Measurements from ENCODE around the gene NIPAL1.
A peak's percentile ranks its signal among the peaks of the same experiment; 100 is the strongest.
"Not testable (repeated sequence)": the region's sequence is repeated elsewhere in the genome, so short reads cannot be mapped to it uniquely, and the experiment has no call there.

The NIPAL1 gene

GRCh38 chr4:48016141-48017107 lies at the start of gene NIPAL1, which contains the start of gene CNGA1:
Gene NIPAL1, plus strand, starts transcription at chr4:48016772. Its CDS starts 68 bp downstream, at chr4:48016840.
Gene CNGA1, minus strand, starts transcription at chr4:48016681. Its CDS starts 63,992 bp downstream, at chr4:47952689.
- peak; percentile 77 to 93 for DNase-seq

GRCh38 chr4:47968847-47969246 lies 47.7 kb upstream of the NIPAL1 start:
- no peak for DNase-seq

GRCh38 chr4:47972181-47972580 lies 44.4 kb upstream of the NIPAL1 start:
- DNase-seq = no peak

GRCh38 chr4:47972721-47973120 lies 43.9 kb upstream of the NIPAL1 start:
- DNase-seq = no peak

GRCh38 chr4:47974566-47974965 lies 42.0 kb upstream of the NIPAL1 start:
- no peak for DNase-seq

GRCh38 chr4:47990145-47990544 lies 26.4 kb upstream of the NIPAL1 start:
- no peak for DNase-seq

- not testable (repeated sequence) for DNase-seq
Measured at GRCh38 chr4:47992475-47992874, 24.1 kb upstream of the NIPAL1 start.

GRCh38 chr4:47996021-47996420 lies 20.6 kb upstream of the NIPAL1 start:
- peak; percentile 39 to 62 for DNase-seq

GRCh38 chr4:48002267-48002666 lies 14.3 kb upstream of the NIPAL1 start:
- DNase-seq = no peak

- DNase-seq = peak; percentile 15 to 42
Measured at GRCh38 chr4:48003568-48003967, 13.0 kb upstream of the NIPAL1 start.

GRCh38 chr4:48005781-48006180 lies 10.8 kb upstream of the NIPAL1 start:
- no peak for DNase-seq

- no peak for DNase-seq
Measured at GRCh38 chr4:48008021-48008596, 8.5 kb upstream of the NIPAL1 start.

- DNase-seq = not testable (repeated sequence)
Measured at GRCh38 chr4:48010906-48011305, 5.7 kb upstream of the NIPAL1 start.

GRCh38 chr4:48011722-48012121 lies 4.8 kb upstream of the NIPAL1 start:
- DNase-seq = no peak

GRCh38 chr4:48012824-48013223 lies 3.7 kb upstream of the NIPAL1 start:
- no peak for DNase-seq

GRCh38 chr4:48015216-48015615 lies 1.4 kb upstream of the NIPAL1 start:
- DNase-seq = no peak

- no peak for DNase-seq
Measured at GRCh38 chr4:48015678-48016077, 894 bp upstream of the NIPAL1 start.

- peak in 1 of 2 experiments; percentile 60 for DNase-seq
Measured at GRCh38 chr4:48017108-48017571, 568 bp downstream of the NIPAL1 start.

GRCh38 chr4:48018112-48018511 lies 1.5 kb downstream of the NIPAL1 start:
- DNase-seq = peak in 1 of 2 experiments; percentile 8

GRCh38 chr4:48021100-48021499 lies 4.5 kb downstream of the NIPAL1 start:
- DNase-seq = no peak

GRCh38 chr4:48022192-48022799 lies 5.7 kb downstream of the NIPAL1 start:
- no peak for DNase-seq

GRCh38 chr4:48024522-48024921 lies 8.0 kb downstream of the NIPAL1 start:
- DNase-seq = no peak

GRCh38 chr4:48025005-48025404 lies 8.4 kb downstream of the NIPAL1 start:
- no peak for DNase-seq
